ENCODE results near the gene RDH5. TPM values are rescaled to one million over a fixed set of nuclear protein-coding genes. Genes with fewer than 3 reads are reported as not detected.

The RDH5 gene
- total RNA-seq, 6 experiments from 2014 or later = 6.6 to 13.2 (median 7.8) TPM

GRCh38 chr12:55704824-55705718, 15.1 kb upstream of the RDH5 start:
- no peak for TF ChIP-seq CTCF (IDR thresholded peaks at IDR 0.05)
- Mint-ChIP-seq H3K4me1 (ENCODE audit: low read depth) (peaks cover 44% of the 10 kb centered on the region), H3K27ac (no peak overlapping the region), H3K9me3 (no peaks in the 10 kb centered on the region), H3K36me3 (ENCODE audit: low read depth) (no peaks in the 10 kb centered on the region), H3K27me3 (ENCODE audit: insufficient read depth) (peaks cover 19% of the 10 kb centered on the region), H3K4me3 (no peak overlapping the region)
- DNase-seq = no peak

GRCh38 chr12:55705782-55706402, 14.3 kb upstream of the RDH5 start:
- Mint-ChIP-seq H3K4me3 (no peak overlapping the region), H3K27ac (no peak overlapping the region), H3K4me1 (ENCODE audit: low read depth) (peaks cover 35% of the 10 kb centered on the region), H3K36me3 (ENCODE audit: low read depth) (no peaks in the 10 kb centered on the region), H3K27me3 (ENCODE audit: insufficient read depth) (peaks cover 19% of the 10 kb centered on the region), H3K9me3 (no peaks in the 10 kb centered on the region)
- peak; percentile 73 for TF ChIP-seq CTCF (IDR thresholded peaks at IDR 0.05)
- DNase-seq = no peak

- no peaks in the 10 kb centered on the region for H3K36me3 Mint-ChIP-seq (ENCODE audit: low read depth)
- peaks cover 29% of the 10 kb centered on the region for H3K4me1 Mint-ChIP-seq (ENCODE audit: low read depth)
- no peak for DNase-seq
- H3K4me3 Mint-ChIP-seq = peak overlapping the region; percentile 67; the same call in 1 of the 2 replicates
- H3K27me3 Mint-ChIP-seq (ENCODE audit: insufficient read depth) = peaks cover 19% of the 10 kb centered on the region
- no peak for TF ChIP-seq CTCF (IDR thresholded peaks at IDR 0.05)
- H3K27ac Mint-ChIP-seq = no peak overlapping the region
- no peaks in the 10 kb centered on the region for H3K9me3 Mint-ChIP-seq
Measured at GRCh38 chr12:55706568-55707218, 13.5 kb upstream of the RDH5 start.

GRCh38 chr12:55707219-55707671, 12.9 kb upstream of the RDH5 start:
- Mint-ChIP-seq H3K27me3 (ENCODE audit: insufficient read depth) (peaks cover 19% of the 10 kb centered on the region), H3K4me1 (ENCODE audit: low read depth) (peaks cover 33% of the 10 kb centered on the region), H3K4me3 (peak overlapping the region; percentile 67; the same call in 1 of the 2 replicates), H3K27ac (no peak overlapping the region), H3K36me3 (ENCODE audit: low read depth) (no peaks in the 10 kb centered on the region), H3K9me3 (no peaks in the 10 kb centered on the region)
- DNase-seq = no peak
- no peak for TF ChIP-seq CTCF (IDR thresholded peaks at IDR 0.05)

- no peak for TF ChIP-seq CTCF (IDR thresholded peaks at IDR 0.05)
- peaks cover 19% of the 10 kb centered on the region for H3K27me3 Mint-ChIP-seq (ENCODE audit: insufficient read depth)
- H3K4me1 Mint-ChIP-seq (ENCODE audit: low read depth) = peaks cover 42% of the 10 kb centered on the region
- H3K36me3 Mint-ChIP-seq (ENCODE audit: low read depth) = no peaks in the 10 kb centered on the region
- no peak for DNase-seq
- peak within 1 kb of the TSS; percentile 86 for H3K4me3 Mint-ChIP-seq
- no peaks in the 10 kb centered on the region for H3K9me3 Mint-ChIP-seq
- H3K27ac Mint-ChIP-seq = no peak within 1 kb of the TSS
Measured at GRCh38 chr12:55707841-55708694, 12.1 kb upstream of the RDH5 start, which contains the start of gene ITGA7. Gene ITGA7 (minus strand): TSS chr12:55707904. CDS start chr12:55707682, 222 bp downstream.

All from HFFc6 (cell line).